ENCODE data around the gene PLCL1.

DNA sequence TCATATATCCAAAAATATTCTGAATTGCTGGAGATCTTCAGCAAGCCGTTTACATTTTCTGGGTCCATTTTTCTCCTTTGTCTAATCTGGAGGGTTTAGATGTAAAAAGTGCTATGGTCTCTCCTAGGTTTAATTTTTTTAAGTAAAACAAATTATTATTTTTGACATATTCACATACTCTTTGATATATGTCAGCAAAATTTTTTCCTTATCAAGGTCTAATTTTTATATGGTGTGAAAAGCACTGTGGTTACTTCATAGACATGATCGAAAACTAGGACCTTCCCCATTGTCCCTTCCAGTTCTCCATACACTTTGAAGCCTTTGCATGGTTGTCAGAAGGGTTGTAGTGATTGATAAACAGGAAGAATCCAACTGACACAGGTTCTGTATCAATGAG lies 168.2 kb downstream of the PLCL1 start:
- TF ChIP-seq EZH2 (IDR thresholded peaks at IDR 0.05; ENCODE audit: borderline replicate concordance, low read length): no peak
- TF ChIP-seq, protein P1, sequence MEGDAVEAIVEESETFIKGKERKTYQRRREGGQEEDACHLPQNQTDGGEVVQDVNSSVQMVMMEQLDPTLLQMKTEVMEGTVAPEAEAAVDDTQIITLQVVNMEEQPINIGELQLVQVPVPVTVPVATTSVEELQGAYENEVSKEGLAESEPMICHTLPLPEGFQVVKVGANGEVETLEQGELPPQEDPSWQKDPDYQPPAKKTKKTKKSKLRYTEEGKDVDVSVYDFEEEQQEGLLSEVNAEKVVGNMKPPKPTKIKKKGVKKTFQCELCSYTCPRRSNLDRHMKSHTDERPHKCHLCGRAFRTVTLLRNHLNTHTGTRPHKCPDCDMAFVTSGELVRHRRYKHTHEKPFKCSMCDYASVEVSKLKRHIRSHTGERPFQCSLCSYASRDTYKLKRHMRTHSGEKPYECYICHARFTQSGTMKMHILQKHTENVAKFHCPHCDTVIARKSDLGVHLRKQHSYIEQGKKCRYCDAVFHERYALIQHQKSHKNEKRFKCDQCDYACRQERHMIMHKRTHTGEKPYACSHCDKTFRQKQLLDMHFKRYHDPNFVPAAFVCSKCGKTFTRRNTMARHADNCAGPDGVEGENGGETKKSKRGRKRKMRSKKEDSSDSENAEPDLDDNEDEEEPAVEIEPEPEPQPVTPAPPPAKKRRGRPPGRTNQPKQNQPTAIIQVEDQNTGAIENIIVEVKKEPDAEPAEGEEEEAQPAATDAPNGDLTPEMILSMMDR (conservative IDR thresholded peaks at IDR 0.05 in 1 of 2, IDR thresholded peaks at IDR 0.05 in 1 of 2; ENCODE audit: extremely low read depth in 1 of 2, insufficient read depth in 1 of 2, low read depth in 1 of 2, low read length in 2 of 2): no peak
